Hepatocyte (in vitro differentiated cells): ENCODE data around the gene ZNF804B. TPM values are rescaled to one million over a fixed set of nuclear protein-coding genes. Genes with fewer than 3 reads are reported as not detected.
A peak's percentile ranks its signal among the peaks of the same experiment; 100 is the strongest.

ENCODE experiments used
- DNase-seq: peaks from one replicate; pipeline ENCODE4 v3.0.0-alpha.2; 2016; ENCODE audit warnings: low spot score
- H2AFZ ChIP-seq: fragments of 200-600 bp; sonication (generic); 2 replicates; pipeline ENCODE4 v1.6.0; 2016; ENCODE audit warnings: antibody characterized with exemption, mild to moderate bottlenecking
- H3K27ac ChIP-seq: fragments of 200-600 bp; sonication (generic); 2 replicates; pipeline ENCODE4 v1.5.1; 2016; ENCODE audit warnings: mild to moderate bottlenecking
- H3K27me3 ChIP-seq: fragments of 200-600 bp; sonication (generic); 2 replicates; pipeline ENCODE4 v1.6.1; 2016
- H3K36me3 ChIP-seq: fragments of 200-600 bp; sonication (generic); replicated peaks from 2 replicates; pipeline ENCODE4 v1.5.1; 2016; ENCODE audit warnings: low read depth; ENCODE audit not compliant: insufficient read depth
- H3K4me1 ChIP-seq: fragments of 200-600 bp; sonication (generic); 2 replicates; pipeline ENCODE4 v1.5.1; 2016; ENCODE audit warnings: mild to moderate bottlenecking, moderate library complexity; ENCODE audit not compliant: insufficient read depth
- H3K4me2 ChIP-seq: fragments of 200-600 bp; sonication (generic); 2 replicates; pipeline ENCODE4 v1.6.0; 2016
- H3K4me3 ChIP-seq: fragments of 200-600 bp; sonication (generic); 2 replicates; pipeline ENCODE4 v1.5.1; 2016; ENCODE audit warnings: mild to moderate bottlenecking
- H3K79me2 ChIP-seq: fragments of 200-600 bp; sonication (generic); 2 replicates; pipeline ENCODE4 v1.6.0; 2017; ENCODE audit warnings: mild to moderate bottlenecking
- H3K9me2 ChIP-seq: fragments of 200-600 bp; sonication (generic); replicated peaks from 2 replicates; pipeline ENCODE4 v1.6.0; 2017; ENCODE audit warnings: mild to moderate bottlenecking; ENCODE audit not compliant: insufficient read depth
- H3K9me3 ChIP-seq: fragments of 200-600 bp; sonication (generic); 2 replicates; pipeline ENCODE4 v1.5.1; 2016; ENCODE audit warnings: low read depth, mild to moderate bottlenecking
- H4K20me1 ChIP-seq: fragments of 200-600 bp; sonication (generic); 2 replicates; pipeline ENCODE4 v1.6.0; 2016; ENCODE audit warnings: mild to moderate bottlenecking; ENCODE audit not compliant: insufficient read depth, poor library complexity, severe bottlenecking
- CTCF ChIP-seq: fragments of 200-600 bp; sonication (generic); IDR thresholded peaks from 2 replicates; pipeline ENCODE4 v1.5.1; 2016; ENCODE audit warnings: antibody characterized with exemption, mild to moderate bottlenecking; ENCODE audit not compliant: poor library complexity
- EZH2 ChIP-seq: fragments of 200-600 bp; sonication (generic); IDR thresholded peaks from 2 replicates; pipeline ENCODE4 v1.6.1; 2016; ENCODE audit warnings: antibody characterized with exemption, mild to moderate bottlenecking, borderline replicate concordance
- EZH2phosphoT487 ChIP-seq: fragments of 200-600 bp; sonication (generic); IDR thresholded peaks from one replicate; pipeline ENCODE4 v1.6.1; 2018; ENCODE audit warnings: antibody characterized with exemption, mild to moderate bottlenecking, low read depth, moderate library complexity; ENCODE audit not compliant: unreplicated experiment, severe bottlenecking
- WGBS: methylation state at CpG from one replicate; pipeline ENCODE4 v1.1.6; 2016; ENCODE audit warnings: low lambda C conversion rate; ENCODE audit errors: missing lambda C conversion rate; 5-methylcytosine and 5-hydroxymethylcytosine counted together
- polyA plus RNA-seq: library from polyadenylated mRNA; unstranded; fragments of >200 nt; fragmentation: Nextera tagmentation; extraction: Ambion mirVana; gene quantifications from 2 replicates; pipeline ENCODE4 v1.2.1, GENCODE V29; 2016
- total RNA-seq: library from RNA; depleted of rRNA; stranded (reverse); fragments of >200 nt; gene quantifications from 2 replicates; pipeline ENCODE4 v1.2.3, GENCODE V29; 2014

Gene ZNF804B
- total and polyA plus RNA-seq, 2 experiments from 2014 or later, result not detected

- H3K9me3 ChIP-seq, result no peaks in the 10 kb centered on the region
- no peak for DNase-seq
- no peaks in the 10 kb centered on the region for H3K36me3 ChIP-seq
- no peaks in the 10 kb centered on the region for H4K20me1 ChIP-seq
- no peak overlapping the region for H3K27ac ChIP-seq
- no peak overlapping the region for H2AFZ ChIP-seq
- no peaks in the 10 kb centered on the region for H3K9me2 ChIP-seq
- H3K4me2 ChIP-seq, result no peak overlapping the region
- no peaks in the 10 kb centered on the region for H3K4me1 ChIP-seq
- TF ChIP-seq CTCF (no peak), EZH2 (no peak), EZH2phosphoT487 (no peak)
- H3K4me3 ChIP-seq, result no peak overlapping the region
- H3K79me2 ChIP-seq, result no peaks in the 10 kb centered on the region
- H3K27me3 ChIP-seq, result no peaks in the 10 kb centered on the region
These were observed 263.7 kb downstream of the ZNF804B start for GRCh38 chr7:89023206-89023605.

GRCh38 chr7:89023877-89024276 lies 264.4 kb downstream of the ZNF804B start:
- no peak for TF ChIP-seq CTCF
- no peak for TF ChIP-seq EZH2phosphoT487
- no peak for TF ChIP-seq EZH2
- no peak for DNase-seq
- no peaks in the 10 kb centered on the region for H3K36me3 ChIP-seq
- H3K27ac ChIP-seq, result no peak overlapping the region
- no peak overlapping the region for H2AFZ ChIP-seq
- no peaks in the 10 kb centered on the region for H3K4me1 ChIP-seq
- H3K9me3 ChIP-seq, result no peaks in the 10 kb centered on the region
- H3K27me3 ChIP-seq, result no peaks in the 10 kb centered on the region
- H4K20me1 ChIP-seq, result no peaks in the 10 kb centered on the region
- 68% methylated on average over 1 of the region's 1 CpG for WGBS
- H3K9me2 ChIP-seq, result no peaks in the 10 kb centered on the region
- H3K4me2 ChIP-seq, result no peak overlapping the region
- H3K79me2 ChIP-seq, result no peaks in the 10 kb centered on the region
- H3K4me3 ChIP-seq, result no peak overlapping the region

- WGBS, result 21% methylated on average over 1 of the region's 1 CpG
- Histone ChIP-seq H3K4me1 (no peaks in the 10 kb centered on the region), H3K4me3 (no peak overlapping the region), H3K79me2 (no peaks in the 10 kb centered on the region), H4K20me1 (no peaks in the 10 kb centered on the region), H3K9me3 (no peaks in the 10 kb centered on the region), H3K36me3 (no peaks in the 10 kb centered on the region), H3K27ac (no peak overlapping the region), H3K4me2 (no peak overlapping the region), H2AFZ (no peak overlapping the region), H3K9me2 (no peaks in the 10 kb centered on the region), H3K27me3 (no peaks in the 10 kb centered on the region)
- TF ChIP-seq EZH2, result no peak
- TF ChIP-seq EZH2phosphoT487, result no peak
- TF ChIP-seq CTCF, result no peak
- DNase-seq, result no peak
These were observed 268.3 kb downstream of the ZNF804B start for GRCh38 chr7:89027781-89028180.

GRCh38 chr7:89028319-89028718 lies 268.8 kb downstream of the ZNF804B start:
- DNase-seq, result no peak
- no peaks in the 10 kb centered on the region for H3K36me3 ChIP-seq
- no peaks in the 10 kb centered on the region for H3K4me1 ChIP-seq
- peak overlapping the region; percentile 32 for H3K27ac ChIP-seq
- WGBS, result 79% methylated on average over 4 of the region's 4 CpGs
- H3K27me3 ChIP-seq, result no peaks in the 10 kb centered on the region
- no peak overlapping the region for H3K4me3 ChIP-seq
- H3K79me2 ChIP-seq, result no peaks in the 10 kb centered on the region
- H3K9me2 ChIP-seq, result no peaks in the 10 kb centered on the region
- no peak overlapping the region for H3K4me2 ChIP-seq
- no peaks in the 10 kb centered on the region for H4K20me1 ChIP-seq
- H3K9me3 ChIP-seq, result no peaks in the 10 kb centered on the region
- no peak overlapping the region for H2AFZ ChIP-seq
- TF ChIP-seq EZH2phosphoT487, result no peak
- no peak for TF ChIP-seq EZH2
- TF ChIP-seq CTCF, result no peak
